T-helper 1 cell treated with Interleukin-12 subunit alpha and Interleukin-12 subunit beta and Interleukin-4 antibody, amounts not matched to agents 30 μg/mL and 1 μg/mL, for 36 hours (primary cell): ENCODE results near the gene NRP2.
A peak's percentile ranks its signal among the peaks of the same experiment; 100 is the strongest.

Source experiments
- H3K27ac Mint-ChIP-seq: one replicate; pipeline ENCODE4 v1.8.0; 2021; ENCODE audit warnings: mild to moderate bottlenecking, mixed read lengths
- H3K27me3 Mint-ChIP-seq: one replicate; pipeline ENCODE4 v1.8.0; 2021; ENCODE audit warnings: low read depth, mixed read lengths
- H3K36me3 Mint-ChIP-seq: one replicate; pipeline ENCODE4 v1.8.0; 2021; ENCODE audit warnings: low read depth, mixed read lengths
- H3K4me1 Mint-ChIP-seq: one replicate; pipeline ENCODE4 v1.8.0; 2021; ENCODE audit warnings: low read depth, mixed read lengths
- H3K4me3 Mint-ChIP-seq: one replicate; pipeline ENCODE4 v1.8.0; 2021; ENCODE audit warnings: mild to moderate bottlenecking, moderate library complexity, mixed read lengths
- H3K9me3 Mint-ChIP-seq: one replicate; pipeline ENCODE4 v1.8.0; 2021; ENCODE audit warnings: mixed read lengths

NRP2 gene

GRCh38 chr2:205682239-205682970 is at the start of gene NRP2:
TSS of gene NRP2 (plus strand) at chr2:205682501. CDS start at chr2:205683291, 790 bp downstream.
- peaks cover 43% of the 10 kb centered on the region for H3K4me1 Mint-ChIP-seq
- peak within 1 kb of the TSS; percentile 87 for H3K4me3 Mint-ChIP-seq
- H3K27me3 Mint-ChIP-seq = peaks cover 88% of the 10 kb centered on the region
- H3K27ac Mint-ChIP-seq = peak within 1 kb of the TSS; percentile 67
- no peaks in the 10 kb centered on the region for H3K36me3 Mint-ChIP-seq
- no peaks in the 10 kb centered on the region for H3K9me3 Mint-ChIP-seq

- Mint-ChIP-seq H3K27me3 (no peaks in the 10 kb centered on the region), H3K4me3 (no peak overlapping the region), H3K27ac (no peak overlapping the region), H3K9me3 (no peaks in the 10 kb centered on the region), H3K36me3 (no peaks in the 10 kb centered on the region), H3K4me1 (peaks cover 11% of the 10 kb centered on the region)
Observed at GRCh38 chr2:205633994-205634393, 48.3 kb upstream of the NRP2 start.

GRCh38 chr2:205636549-205637319 is 45.6 kb upstream of the NRP2 start:
- H3K4me3 Mint-ChIP-seq = no peak overlapping the region
- peak overlapping the region; percentile 56 for H3K27ac Mint-ChIP-seq
- no peaks in the 10 kb centered on the region for H3K9me3 Mint-ChIP-seq
- no peaks in the 10 kb centered on the region for H3K27me3 Mint-ChIP-seq
- H3K36me3 Mint-ChIP-seq = no peaks in the 10 kb centered on the region
- H3K4me1 Mint-ChIP-seq = peaks cover 15% of the 10 kb centered on the region

- Mint-ChIP-seq H3K27me3 (no peaks in the 10 kb centered on the region), H3K9me3 (no peaks in the 10 kb centered on the region), H3K36me3 (no peaks in the 10 kb centered on the region), H3K27ac (no peak overlapping the region), H3K4me3 (no peak overlapping the region), H3K4me1 (peaks cover 17% of the 10 kb centered on the region)
Observed at GRCh38 chr2:205637320-205637602, 45.0 kb upstream of the NRP2 start.

GRCh38 chr2:205637779-205638503 is 44.4 kb upstream of the NRP2 start:
- Mint-ChIP-seq H3K9me3 (no peaks in the 10 kb centered on the region), H3K4me3 (no peak overlapping the region), H3K36me3 (no peaks in the 10 kb centered on the region), H3K27ac (no peak overlapping the region), H3K27me3 (no peaks in the 10 kb centered on the region), H3K4me1 (peaks cover 17% of the 10 kb centered on the region)

GRCh38 chr2:205640716-205641115 is 41.6 kb upstream of the NRP2 start:
- Mint-ChIP-seq H3K4me3 (no peak overlapping the region), H3K36me3 (no peaks in the 10 kb centered on the region), H3K4me1 (peaks cover 17% of the 10 kb centered on the region), H3K9me3 (no peaks in the 10 kb centered on the region), H3K27me3 (peaks cover 13% of the 10 kb centered on the region), H3K27ac (no peak overlapping the region)

- Mint-ChIP-seq H3K27ac (no peak overlapping the region), H3K4me3 (no peak overlapping the region), H3K36me3 (no peaks in the 10 kb centered on the region), H3K27me3 (peaks cover 13% of the 10 kb centered on the region), H3K4me1 (peaks cover 8% of the 10 kb centered on the region), H3K9me3 (no peaks in the 10 kb centered on the region)
Observed at GRCh38 chr2:205642599-205643356, 39.5 kb upstream of the NRP2 start.

- H3K4me1 Mint-ChIP-seq = peaks cover 5% of the 10 kb centered on the region
- no peaks in the 10 kb centered on the region for H3K9me3 Mint-ChIP-seq
- no peak overlapping the region for H3K27ac Mint-ChIP-seq
- H3K4me3 Mint-ChIP-seq = no peak overlapping the region
- no peaks in the 10 kb centered on the region for H3K36me3 Mint-ChIP-seq
- peaks cover 13% of the 10 kb centered on the region for H3K27me3 Mint-ChIP-seq
Observed at GRCh38 chr2:205643391-205643885, 38.9 kb upstream of the NRP2 start.

GRCh38 chr2:205644018-205644417 is 38.3 kb upstream of the NRP2 start:
- Mint-ChIP-seq H3K9me3 (no peaks in the 10 kb centered on the region), H3K27me3 (peaks cover 13% of the 10 kb centered on the region), H3K4me3 (no peak overlapping the region), H3K36me3 (no peaks in the 10 kb centered on the region), H3K27ac (no peak overlapping the region), H3K4me1 (peaks cover 5% of the 10 kb centered on the region)

GRCh38 chr2:205646680-205647079 is 35.6 kb upstream of the NRP2 start:
- peaks cover 1% of the 10 kb centered on the region for H3K4me1 Mint-ChIP-seq
- H3K36me3 Mint-ChIP-seq = no peaks in the 10 kb centered on the region
- H3K27me3 Mint-ChIP-seq = peaks cover 13% of the 10 kb centered on the region
- no peak overlapping the region for H3K27ac Mint-ChIP-seq
- H3K9me3 Mint-ChIP-seq = no peaks in the 10 kb centered on the region
- no peak overlapping the region for H3K4me3 Mint-ChIP-seq

GRCh38 chr2:205650450-205650849 is 31.9 kb upstream of the NRP2 start:
- Mint-ChIP-seq H3K4me1 (peaks cover 1% of the 10 kb centered on the region), H3K9me3 (no peaks in the 10 kb centered on the region), H3K36me3 (no peaks in the 10 kb centered on the region), H3K27ac (no peak overlapping the region), H3K27me3 (peaks cover 5% of the 10 kb centered on the region), H3K4me3 (no peak overlapping the region)

- Mint-ChIP-seq H3K27me3 (peaks cover 4% of the 10 kb centered on the region), H3K9me3 (no peaks in the 10 kb centered on the region), H3K36me3 (no peaks in the 10 kb centered on the region), H3K4me3 (no peak overlapping the region), H3K27ac (no peak overlapping the region), H3K4me1 (peaks cover 1% of the 10 kb centered on the region)
Observed at GRCh38 chr2:205650931-205651330, 31.4 kb upstream of the NRP2 start.

GRCh38 chr2:205651719-205652118 is 30.6 kb upstream of the NRP2 start:
- Mint-ChIP-seq H3K27ac (no peak overlapping the region), H3K4me3 (no peak overlapping the region), H3K36me3 (no peaks in the 10 kb centered on the region), H3K9me3 (no peaks in the 10 kb centered on the region), H3K27me3 (peaks cover 7% of the 10 kb centered on the region), H3K4me1 (peaks cover 1% of the 10 kb centered on the region)

GRCh38 chr2:205654878-205655605 is 27.3 kb upstream of the NRP2 start:
- Mint-ChIP-seq H3K4me3 (no peak overlapping the region), H3K27ac (no peak overlapping the region), H3K9me3 (no peaks in the 10 kb centered on the region), H3K36me3 (no peaks in the 10 kb centered on the region), H3K27me3 (peaks cover 7% of the 10 kb centered on the region), H3K4me1 (peaks cover 1% of the 10 kb centered on the region)
